Hypothalamus (tissue), 51 donors: ENCODE results near the gene SYNM.

ENCODE experiments used
- DNase-seq, 51 donors: peaks; one replicate each; lab custom pipeline; 2025; lab: John Stamatoyannopoulos, UW

The SYNM gene

GRCh38 chr15:99135194-99135593, 30.3 kb downstream of the SYNM start:
- no peak for DNase-seq

DNA sequence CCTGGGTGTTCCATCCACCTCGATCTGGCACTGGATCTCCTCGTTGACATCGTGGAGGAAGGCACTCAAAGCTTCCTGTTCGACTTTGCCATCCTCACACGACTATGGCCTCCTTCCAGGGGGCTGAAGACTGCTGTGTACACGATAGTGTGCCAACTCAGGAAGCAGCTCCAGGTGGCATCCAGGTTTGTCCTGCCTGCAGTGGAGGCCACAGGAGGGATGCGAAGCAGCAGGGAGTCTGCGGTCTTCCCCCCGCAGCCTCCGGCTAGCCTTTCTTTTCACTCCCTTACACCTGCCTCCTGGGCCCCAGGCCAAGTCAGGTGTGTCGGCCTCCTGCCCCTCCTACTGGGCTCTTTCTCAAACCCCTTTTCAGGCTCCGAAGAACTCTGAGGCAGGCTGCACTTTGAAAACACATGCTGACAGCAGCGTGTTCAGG, 32.2 kb downstream of the SYNM start:
- DNase-seq = no peak

DNA sequence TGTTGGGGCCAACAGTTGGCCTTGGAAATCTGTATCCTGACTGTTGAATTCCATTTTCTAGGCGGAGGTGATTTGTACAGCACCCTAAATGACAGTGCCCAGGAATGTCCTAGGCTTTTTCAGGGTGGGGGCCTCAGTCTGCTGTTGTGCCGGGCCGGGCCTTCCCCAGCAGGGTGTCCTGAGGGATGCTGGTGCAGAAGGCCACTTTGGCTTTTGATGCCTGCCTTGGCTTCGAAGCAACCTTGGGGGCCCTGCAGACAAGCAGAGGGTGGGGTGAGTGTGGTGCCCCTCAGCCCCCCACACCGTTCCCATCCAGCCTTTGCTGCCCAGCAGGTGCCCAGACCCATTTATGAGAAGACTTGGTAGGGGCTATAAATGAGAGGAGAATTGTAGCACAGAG, 33.0 kb downstream of the SYNM start:
- no peak for DNase-seq

DNA sequence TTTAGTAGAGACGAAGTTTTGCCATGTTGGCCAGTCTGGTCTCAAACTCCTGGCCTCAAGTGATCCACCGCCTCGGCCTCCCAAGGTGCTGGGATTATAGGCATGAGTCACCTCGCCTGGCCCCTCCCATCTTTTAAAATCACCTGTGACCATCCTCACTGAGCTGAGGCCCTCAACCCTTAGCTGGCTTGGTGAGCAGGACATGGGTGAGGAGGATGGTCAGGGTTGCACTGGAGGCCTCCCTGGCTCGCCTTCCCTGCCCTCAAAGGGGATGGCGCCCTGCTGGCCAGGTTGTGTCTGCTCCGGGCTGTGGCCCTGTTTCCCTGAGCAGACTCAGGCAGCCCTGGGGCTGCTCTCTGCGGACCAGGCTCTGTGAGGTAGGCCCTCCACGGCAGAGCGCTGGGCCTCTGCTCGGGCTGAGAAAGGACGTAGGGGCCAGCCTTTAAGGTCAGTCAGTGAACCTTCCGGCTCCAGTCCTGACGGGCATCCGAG, 33.7 kb downstream of the SYNM start:
- no peak for DNase-seq

- DNase-seq = no peak
Observed at GRCh38 chr15:99139276-99139675, 34.4 kb downstream of the SYNM start.

DNA sequence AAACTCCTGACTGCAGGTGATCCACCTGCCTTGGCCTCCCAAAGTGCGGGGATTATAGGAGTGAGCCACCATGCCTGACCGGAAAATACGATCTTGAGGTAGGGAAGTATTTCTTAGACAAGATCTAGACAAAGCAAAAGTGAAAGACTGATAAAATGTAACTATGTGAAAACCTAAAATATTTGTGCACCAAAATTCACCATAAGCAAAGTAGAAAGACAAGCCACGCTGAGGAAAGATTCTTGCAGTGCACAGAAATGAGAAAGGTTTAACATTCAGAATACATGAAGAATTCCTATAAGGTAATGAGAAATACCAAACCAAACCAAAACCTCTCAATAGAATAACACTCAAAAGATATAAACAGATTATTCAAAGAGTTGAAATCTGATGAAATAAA, 35.7 kb downstream of the SYNM start:
- no peak for DNase-seq

DNA sequence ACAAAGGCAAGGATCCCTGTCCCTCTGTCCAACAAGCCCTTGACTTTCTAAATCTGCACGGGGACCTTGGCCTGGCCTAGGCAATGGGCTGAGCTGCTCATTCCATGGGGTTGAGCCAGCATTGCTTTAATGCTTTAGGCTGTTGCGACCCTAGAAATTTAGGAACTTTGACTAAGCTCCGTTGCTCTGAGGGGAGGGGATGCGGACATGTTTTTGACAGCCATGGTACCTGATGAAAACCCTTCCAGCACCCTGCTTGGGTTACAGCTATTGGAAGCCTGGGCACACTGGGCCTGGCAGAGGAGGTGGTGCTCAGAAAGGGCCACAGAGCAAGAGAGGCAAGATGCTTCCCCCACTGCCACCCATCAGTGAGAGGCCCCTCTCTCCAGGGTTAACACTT, 37.1 kb downstream of the SYNM start:
- DNase-seq = no peak

GRCh38 chr15:99142562-99142961, 37.7 kb downstream of the SYNM start:
- DNase-seq = no peak

GRCh38 chr15:99143242-99143641, 38.4 kb downstream of the SYNM start:
- no peak for DNase-seq

GRCh38 chr15:99143655-99144610, 39.1 kb downstream of the SYNM start:
- peak in 12 of 51 donors; percentile 9 to 62 (median 38) for DNase-seq

- no peak for DNase-seq
Observed at GRCh38 chr15:99145005-99145404, 40.1 kb downstream of the SYNM start.

DNA sequence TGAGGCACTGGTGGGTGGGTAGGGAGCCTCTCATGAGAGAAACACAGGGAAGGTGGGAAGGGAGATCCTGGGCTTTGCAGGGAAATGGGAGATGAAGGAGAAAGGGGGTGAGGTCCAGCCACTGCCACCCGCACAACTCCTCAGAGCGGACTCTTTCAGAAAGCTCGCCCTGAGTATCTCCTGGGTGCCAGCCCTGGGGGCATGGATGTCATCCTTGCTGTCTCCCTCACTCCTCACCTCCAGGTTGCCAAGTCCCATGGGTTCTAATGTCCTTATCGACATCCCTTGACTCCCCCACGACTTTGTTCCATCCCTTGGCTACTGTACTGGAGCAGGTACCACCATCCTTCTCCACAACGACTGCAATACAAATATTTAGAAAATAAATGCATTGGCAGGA, 40.9 kb downstream of the SYNM start:
- DNase-seq = no peak

- no peak for DNase-seq
Observed at GRCh38 chr15:99146661-99147060, 41.8 kb downstream of the SYNM start.

DNA sequence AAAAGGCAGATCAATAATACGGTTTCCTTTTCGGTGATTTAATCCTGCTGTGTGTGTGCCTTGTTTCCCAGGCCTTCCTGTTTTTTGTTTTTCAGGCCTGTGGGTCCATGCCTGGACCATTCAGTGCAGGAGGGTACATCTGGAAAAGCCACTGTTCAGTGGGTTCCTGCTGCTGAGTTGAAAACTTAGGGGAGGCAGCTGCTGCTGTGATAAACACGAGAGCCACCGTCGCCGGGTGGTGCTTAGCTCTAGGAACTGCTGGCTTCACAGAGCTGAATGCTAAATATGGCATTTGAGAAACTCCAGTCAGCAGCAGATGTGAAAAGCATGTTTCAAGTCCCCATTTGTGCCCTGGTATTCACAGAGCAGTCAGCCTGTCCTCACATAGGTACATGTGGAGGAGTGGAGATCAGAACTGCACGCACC, 44.0 kb downstream of the SYNM start:
- DNase-seq = peak in 2 of 51 donors; percentile 24 to 32

DNA sequence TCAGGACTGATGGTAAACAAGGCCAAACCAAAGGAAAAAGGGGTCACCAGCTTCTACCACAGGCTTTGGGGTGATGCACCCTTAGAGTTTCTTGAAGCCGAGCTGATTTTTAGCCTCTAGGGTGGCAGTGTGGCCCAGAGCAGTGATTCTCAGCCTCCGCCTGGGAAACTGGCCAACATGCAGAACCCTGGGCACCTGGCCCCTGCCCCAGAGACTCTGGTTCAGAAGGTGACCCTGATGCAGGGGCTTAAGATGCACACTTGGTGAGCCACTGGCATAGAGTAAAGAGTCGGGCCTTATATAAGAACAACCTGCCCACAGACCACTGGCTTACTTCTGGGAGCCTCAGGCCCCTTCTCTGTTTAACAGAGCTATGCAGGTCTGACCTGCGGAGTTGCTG, 44.5 kb downstream of the SYNM start:
- DNase-seq = no peak

DNA sequence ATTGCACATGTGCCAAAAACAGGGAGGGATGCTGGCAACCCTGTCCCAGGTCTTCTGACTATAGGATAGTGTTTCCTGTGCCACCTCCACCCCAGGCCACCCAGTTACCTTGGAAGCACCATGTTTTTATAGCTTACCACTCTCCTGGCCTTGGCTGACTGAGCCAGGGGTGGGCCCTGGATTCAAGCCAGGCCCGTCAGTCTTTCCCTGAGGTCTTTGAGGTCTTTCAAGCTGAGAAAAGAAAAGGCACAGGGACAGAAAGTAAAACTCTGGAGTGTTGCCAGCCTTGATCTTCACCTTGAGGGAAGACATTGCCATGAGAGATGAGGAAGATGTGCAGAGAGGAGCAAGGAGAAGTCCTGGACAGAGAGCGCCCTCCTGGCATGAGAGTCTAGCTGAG, 46.3 kb downstream of the SYNM start:
- DNase-seq = no peak

GRCh38 chr15:99153026-99153535, 48.2 kb downstream of the SYNM start:
- DNase-seq = no peak

- DNase-seq = no peak
Observed at GRCh38 chr15:99154271-99154670, 49.4 kb downstream of the SYNM start.

GRCh38 chr15:99155961-99156443, 51.1 kb downstream of the SYNM start:
- DNase-seq = no peak

GRCh38 chr15:99157456-99157855, 52.6 kb downstream of the SYNM start:
- no peak for DNase-seq

DNA sequence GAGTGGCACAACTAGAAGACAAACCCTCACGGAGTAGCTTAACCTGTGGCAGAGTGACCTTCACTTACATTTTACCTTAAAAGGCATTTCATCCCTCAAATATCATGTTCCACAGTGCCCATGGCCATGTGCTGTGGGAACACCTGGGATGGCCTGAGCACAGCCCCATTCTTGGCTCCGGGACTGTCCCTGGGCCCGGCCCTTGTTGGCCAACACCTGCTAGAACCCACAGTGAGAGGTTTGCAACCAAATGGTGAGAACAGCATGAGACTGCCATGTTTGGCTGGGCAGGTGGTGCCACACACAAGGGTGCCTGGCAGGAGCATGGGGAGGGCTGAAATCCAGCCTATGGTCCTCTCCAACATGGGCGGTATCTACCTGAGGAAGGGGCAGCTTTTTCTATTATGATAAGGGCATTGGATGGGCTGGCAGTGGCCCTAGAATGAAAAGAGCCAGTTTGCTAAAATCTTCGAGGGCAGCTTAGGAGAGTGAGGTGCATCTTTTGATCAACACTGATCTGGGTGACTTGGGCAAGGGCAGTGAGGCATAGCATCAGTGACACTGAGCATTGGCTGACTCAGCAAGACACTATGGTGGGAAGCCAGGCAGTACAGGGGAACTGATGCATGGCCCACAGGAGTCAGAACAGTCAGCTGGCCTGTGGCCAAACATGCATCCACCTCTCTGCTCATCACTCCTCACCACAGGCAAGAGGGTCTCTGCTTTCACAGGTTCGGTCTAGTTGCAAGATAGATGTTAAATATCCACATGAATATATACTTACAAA, 53.9 kb downstream of the SYNM start:
- DNase-seq = no peak
